AG10803 (cell line): ENCODE measurements around the gene BIRC6.

ENCODE experiments used
- DNase-seq: peaks from one replicate; pipeline ENCODE4 v3.0.0; 2010; ENCODE audit warnings: low read depth
- H3K4me3 ChIP-seq: 2 replicates; pipeline ENCODE4 v1.5.1; 2011; ENCODE audit warnings: mild to moderate bottlenecking, low read length, control low read depth
- TF ChIP-seq, protein P1 (sequence below): conservative IDR thresholded peaks from 2 replicates; pipeline ENCODE4 v1.5.1; 2011; ENCODE audit warnings: mild to moderate bottlenecking, low read length, control low read depth, inconsistent platforms

BIRC6 gene

DNA sequence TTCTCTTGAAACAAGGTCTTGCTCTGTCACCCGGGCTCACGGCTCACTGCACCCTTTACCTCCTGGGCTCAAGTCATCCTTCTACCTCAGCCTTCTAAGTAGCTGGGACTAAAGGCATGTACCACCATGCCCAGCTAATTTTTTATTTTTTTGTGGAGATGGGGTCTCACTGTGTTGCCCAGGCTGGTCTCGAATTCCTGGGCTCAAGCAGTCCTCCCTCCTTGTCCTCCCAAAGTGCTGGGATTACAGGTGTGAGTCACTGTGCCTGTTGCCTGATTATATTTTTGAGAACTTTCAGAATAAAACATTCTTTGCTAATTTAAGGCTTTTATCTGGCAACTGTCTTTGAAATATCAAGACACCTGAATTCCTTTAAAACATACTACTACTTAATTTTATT, 47.9 kb downstream of the BIRC6 start:
- no peak for DNase-seq
- TF ChIP-seq, protein P1, sequence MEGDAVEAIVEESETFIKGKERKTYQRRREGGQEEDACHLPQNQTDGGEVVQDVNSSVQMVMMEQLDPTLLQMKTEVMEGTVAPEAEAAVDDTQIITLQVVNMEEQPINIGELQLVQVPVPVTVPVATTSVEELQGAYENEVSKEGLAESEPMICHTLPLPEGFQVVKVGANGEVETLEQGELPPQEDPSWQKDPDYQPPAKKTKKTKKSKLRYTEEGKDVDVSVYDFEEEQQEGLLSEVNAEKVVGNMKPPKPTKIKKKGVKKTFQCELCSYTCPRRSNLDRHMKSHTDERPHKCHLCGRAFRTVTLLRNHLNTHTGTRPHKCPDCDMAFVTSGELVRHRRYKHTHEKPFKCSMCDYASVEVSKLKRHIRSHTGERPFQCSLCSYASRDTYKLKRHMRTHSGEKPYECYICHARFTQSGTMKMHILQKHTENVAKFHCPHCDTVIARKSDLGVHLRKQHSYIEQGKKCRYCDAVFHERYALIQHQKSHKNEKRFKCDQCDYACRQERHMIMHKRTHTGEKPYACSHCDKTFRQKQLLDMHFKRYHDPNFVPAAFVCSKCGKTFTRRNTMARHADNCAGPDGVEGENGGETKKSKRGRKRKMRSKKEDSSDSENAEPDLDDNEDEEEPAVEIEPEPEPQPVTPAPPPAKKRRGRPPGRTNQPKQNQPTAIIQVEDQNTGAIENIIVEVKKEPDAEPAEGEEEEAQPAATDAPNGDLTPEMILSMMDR, result no peak
- H3K4me3 ChIP-seq, result no peak overlapping the region

DNA sequence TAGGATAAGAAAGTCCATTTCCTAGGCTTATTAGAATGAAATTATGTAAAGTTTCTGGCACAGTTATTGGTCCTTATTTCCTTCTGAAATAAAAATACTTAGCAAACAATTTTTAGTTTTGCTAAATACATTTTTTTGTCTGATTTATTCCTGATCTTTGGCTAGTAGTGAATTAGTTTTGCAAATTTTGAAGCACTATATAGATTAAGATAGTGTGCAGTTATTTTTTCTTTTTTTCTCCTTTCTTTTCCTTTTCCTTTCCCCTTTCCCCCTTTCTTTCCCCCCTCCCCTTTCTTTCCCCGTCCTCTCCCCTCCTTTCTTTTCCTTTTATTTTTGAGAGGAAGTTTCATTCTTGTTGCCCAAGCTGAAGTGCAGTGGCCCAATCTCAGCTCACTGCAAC, 59.7 kb downstream of the BIRC6 start:
- TF ChIP-seq, protein P1, result no peak

DNA sequence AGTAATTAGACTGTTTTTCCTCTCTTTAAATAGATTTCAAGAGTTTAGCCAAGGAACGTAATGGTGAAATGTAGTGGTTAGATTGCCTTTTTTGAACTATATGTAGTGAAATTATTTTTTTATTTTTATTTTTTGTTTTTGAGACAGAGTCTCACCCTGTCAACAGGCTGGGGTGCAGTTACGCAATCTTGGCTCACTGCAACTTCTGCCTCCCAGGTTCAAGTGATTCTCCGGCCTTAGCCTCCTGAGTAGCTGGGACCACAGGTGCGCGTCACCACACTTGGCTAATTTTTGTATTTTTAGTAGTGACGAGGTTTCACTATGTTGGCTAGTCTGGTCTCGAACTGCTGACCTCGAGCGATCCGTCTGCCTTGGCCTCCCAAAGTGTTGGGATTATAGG, 60.8 kb downstream of the BIRC6 start:
- H3K4me3 ChIP-seq, result no peak overlapping the region
- TF ChIP-seq, protein P1, result no peak
- DNase-seq, result no peak

More for the DNA sequence above, 59.7 kb downstream of the BIRC6 start:
- no peak overlapping the region for H3K4me3 ChIP-seq
- no peak for DNase-seq

DNA sequence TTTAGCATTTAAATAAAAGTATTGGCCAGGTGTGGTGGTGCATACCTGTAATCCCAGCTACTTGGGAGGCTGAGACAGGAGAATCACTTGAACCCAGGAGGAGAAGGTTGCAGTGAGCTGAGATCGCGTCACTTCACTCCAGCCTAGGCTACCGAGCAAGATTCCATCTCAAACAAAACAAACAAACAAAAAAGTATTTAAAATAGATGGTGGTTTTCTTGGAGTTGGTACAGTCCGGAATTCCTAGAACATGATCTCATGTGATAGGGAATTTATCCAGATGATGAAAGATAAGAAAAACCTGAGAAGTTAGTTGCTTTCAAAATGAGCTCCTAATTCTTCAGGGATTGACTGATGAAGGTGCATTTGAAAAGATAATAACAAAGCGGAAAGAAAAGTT, 62.0 kb downstream of the BIRC6 start:
- H3K4me3 ChIP-seq, result no peak overlapping the region
- peak; percentile 43 for DNase-seq
- TF ChIP-seq, protein P1, result no peak

DNA sequence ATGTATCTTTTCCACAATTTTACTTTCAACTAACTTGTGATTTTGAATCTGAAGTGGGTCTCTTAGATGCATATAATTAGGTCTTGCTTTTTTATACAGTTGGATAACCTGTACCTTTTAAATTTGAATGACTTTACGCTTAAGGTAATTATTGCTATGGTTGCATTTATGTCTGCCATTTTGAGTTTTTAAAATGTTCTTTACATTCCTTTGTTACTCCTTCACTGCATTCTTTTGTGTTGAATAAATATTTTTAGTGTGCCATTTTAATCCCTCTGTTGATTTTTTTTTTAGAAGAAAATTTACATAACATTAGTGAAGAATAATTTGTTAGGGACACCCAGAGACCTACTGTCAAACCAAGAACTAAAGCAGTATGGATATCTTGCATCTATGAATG, 65.3 kb downstream of the BIRC6 start:
- TF ChIP-seq, protein P1, result no peak
- DNase-seq, result peak; percentile 11
- no peak overlapping the region for H3K4me3 ChIP-seq

DNA sequence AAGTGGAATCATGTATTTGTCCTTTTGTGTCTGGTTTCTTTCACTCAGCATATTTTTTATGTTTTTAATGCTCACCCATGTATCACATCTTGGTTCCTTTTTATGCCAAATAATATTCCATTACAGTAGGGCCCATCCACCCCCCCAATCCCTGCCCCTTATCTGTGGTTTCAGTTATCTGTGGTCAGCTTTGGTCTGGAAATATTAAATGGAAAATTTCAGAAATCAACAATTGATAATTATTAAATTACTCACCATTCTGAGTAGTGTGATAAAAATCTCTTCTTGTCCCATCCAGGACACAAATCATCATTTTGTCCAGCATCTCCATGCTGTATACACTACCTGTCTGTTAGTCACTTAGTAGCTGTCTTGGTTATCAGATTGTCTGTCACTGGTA, 66.7 kb downstream of the BIRC6 start:
- TF ChIP-seq, protein P1, result no peak
- no peak overlapping the region for H3K4me3 ChIP-seq
- no peak for DNase-seq

DNA sequence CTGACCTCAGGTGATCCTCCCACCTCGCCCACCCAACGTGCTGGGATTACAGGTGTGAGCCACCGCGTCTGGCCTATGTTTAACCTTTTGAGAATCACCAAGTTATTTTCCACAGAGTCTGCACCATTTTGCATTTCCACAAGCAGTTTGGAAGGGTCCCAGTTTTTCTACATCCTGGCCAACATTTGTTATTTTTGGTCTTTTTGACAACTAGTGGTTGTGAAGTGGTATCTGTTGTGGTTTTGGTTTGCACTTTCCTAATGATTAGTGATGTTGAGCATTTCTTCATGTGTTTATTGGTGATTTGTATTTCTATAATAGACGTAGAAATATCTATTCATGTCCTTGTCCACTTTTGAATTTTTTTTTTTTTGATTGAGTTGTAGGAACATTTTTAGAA, 67.9 kb downstream of the BIRC6 start:
- DNase-seq, result no peak
- TF ChIP-seq, protein P1, result no peak
- no peak overlapping the region for H3K4me3 ChIP-seq
